K562 treated with DMSO at 1 percent for 48 hours (cell line): ENCODE measurements around the gene CACNA1E. TPM values are rescaled to one million over a fixed set of nuclear protein-coding genes. Genes with fewer than 3 reads are reported as not detected.

ENCODE experiments used
- total RNA-seq: library from RNA; unstranded; fragments of 300-600 nt; gene quantifications from 2 replicates; pipeline ENCODE4 v1.2.3, GENCODE V29; 2022; ENCODE audit warnings: low replicate concordance; ENCODE audit errors: extremely low read depth

CACNA1E gene
- total RNA-seq, result not detected in 2 replicates

GRCh38 chr1:181483285-181484195 lies at the start of gene CACNA1E:
TSS of gene CACNA1E (plus strand) at chr1:181483517. CDS start at chr1:181483745, 228 bp downstream.

